ENCODE measurements around the gene KCNQ1.

- no peak for TF ChIP-seq CTCF (IDR thresholded peaks at IDR 0.05)
- no peak for TF ChIP-seq EZH2 (IDR thresholded peaks at IDR 0.05; ENCODE audit: borderline replicate concordance, insufficient read depth, low read depth, low read length, poor library complexity, severe bottlenecking)
Measured at GRCh38 chr11:2685051-2685450, 240.2 kb downstream of the KCNQ1 start.

All from B cell (primary cell).